CD4-positive, alpha-beta T cell treated with Interleukin-6 for 4 hours (primary cell): ENCODE data around the gene PMEPA1.
A peak's percentile ranks its signal among the peaks of the same experiment; 100 is the strongest.

Experiments used
- DNase-seq: peaks from one replicate; pipeline ENCODE4 v3.0.0-alpha.2; 2020; ENCODE audit warnings: mixed read lengths

PMEPA1 gene

GRCh38 chr20:57708694-57709673 is 831 bp downstream of the PMEPA1 start:
- DNase-seq = peak; percentile 57

DNA sequence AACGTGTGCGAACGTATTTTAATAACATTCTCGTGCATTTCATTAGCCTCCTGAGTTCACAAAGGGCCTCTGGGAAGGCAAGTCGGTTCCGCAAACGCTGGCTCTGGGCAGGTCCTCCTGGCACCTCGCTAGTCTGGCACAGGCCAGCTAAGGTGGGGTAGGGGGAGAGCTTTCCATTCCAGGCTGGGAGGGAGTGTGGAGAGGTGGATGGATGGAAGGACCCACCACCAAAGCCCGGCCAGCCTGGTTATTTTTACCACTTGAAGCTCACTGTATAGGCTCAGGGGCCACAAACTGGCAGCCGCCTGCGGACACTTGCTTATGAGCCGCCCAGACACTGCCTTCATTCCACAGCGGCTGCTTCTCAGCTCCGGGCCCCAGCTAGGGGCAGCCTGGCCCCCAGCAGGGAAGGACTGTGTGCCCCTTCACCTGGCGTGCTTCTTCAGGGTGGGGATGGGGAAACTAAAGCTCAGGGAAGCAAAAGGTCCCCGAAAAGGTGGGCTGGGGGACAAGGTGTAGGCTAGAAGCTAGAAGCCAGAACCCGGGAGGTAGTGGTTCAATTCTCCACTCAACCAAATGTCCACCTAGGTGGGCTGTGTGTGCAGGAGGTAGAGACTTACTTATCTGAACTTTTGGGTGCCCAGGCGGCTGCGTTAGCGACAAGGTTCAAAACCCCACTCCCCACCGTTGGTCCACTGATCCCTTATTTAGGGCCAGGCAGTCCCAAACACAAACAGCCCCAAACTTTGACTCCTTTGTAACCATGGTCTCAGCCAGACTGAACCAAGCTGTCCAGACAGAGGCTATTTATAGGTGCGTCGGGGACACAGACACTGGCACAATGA is 1.7 kb downstream of the PMEPA1 start:
- DNase-seq = no peak

DNA sequence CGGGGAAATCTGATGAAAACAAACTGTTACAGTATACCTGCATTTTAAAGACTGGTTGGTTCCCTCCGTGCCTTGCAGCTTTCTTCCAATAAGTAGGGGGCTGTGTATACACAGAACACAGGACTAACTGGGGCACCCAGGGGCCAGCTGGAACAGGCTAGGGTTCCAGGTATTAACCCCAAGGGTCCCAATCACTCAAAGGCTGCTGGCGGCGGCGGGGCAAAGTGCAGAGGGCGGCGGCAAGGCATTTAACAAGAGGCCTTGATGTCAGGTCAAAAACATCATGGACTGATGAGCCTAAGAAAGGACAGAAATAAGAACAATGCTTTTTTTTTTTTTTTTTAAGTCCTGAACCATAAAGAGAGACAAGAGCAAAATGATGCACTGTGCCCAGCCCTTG is 2.5 kb downstream of the PMEPA1 start:
- no peak for DNase-seq

DNA sequence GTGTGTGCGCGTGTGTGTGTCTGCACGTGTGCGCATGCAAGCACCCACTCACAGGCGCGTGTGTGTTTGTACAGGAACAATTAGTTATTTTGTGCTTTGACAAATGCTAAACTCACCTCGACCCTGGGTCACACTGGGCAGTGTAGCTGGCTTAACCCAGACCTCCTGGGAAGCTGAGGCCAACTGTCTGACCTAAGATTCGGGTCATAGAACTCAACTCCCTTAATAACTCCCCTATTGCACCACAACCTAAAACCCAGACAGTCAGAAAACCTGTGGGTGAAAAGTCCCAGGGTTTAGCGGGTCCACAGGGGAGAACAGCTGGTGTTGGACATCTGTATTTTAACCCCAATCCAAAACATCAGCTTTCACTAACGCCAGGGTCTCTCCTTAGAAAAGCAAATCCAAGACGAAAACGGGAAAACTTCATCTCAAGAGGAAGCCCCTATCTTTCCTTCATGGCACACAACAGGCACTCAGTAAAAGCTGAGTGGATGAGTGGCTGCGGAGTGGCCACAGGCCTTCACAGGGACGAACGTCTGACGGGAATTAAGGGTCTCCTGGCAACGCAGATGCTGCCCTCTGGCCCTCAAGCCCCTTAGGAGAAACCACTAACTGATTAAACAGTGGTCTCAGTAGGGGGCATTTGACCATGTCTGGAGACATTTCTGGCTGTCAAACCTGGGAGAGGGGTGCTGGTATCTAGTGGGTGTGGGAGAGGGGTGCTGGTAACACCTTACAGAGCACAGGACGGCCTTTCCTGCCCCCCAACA is 4.5 kb downstream of the PMEPA1 start:
- DNase-seq = no peak

GRCh38 chr20:57704245-57704644 is 5.6 kb downstream of the PMEPA1 start:
- DNase-seq = no peak

- no peak for DNase-seq
Observed at GRCh38 chr20:57703013-57703412, 6.8 kb downstream of the PMEPA1 start.

DNA sequence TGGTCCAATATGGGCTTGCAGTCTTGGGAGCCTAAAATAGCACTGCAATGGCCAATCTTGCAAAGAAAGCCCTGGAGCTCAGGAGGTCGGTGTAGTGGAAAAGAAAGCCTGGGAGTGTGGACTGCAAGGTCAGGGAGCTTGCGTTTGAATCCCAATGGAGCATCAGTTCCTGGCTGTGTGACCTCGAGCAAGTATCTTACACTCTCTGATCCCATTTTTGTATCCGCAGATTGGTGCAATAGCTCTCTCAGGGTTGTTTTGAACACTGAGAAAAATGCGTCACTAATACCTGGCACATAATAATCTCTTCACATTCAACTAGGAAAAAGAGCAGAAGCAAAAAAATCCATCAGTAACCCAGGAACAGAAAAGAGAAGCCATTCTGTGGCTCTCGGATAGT is 7.3 kb downstream of the PMEPA1 start:
- DNase-seq = no peak

GRCh38 chr20:57702091-57702490 is 7.7 kb downstream of the PMEPA1 start:
- DNase-seq = no peak

DNA sequence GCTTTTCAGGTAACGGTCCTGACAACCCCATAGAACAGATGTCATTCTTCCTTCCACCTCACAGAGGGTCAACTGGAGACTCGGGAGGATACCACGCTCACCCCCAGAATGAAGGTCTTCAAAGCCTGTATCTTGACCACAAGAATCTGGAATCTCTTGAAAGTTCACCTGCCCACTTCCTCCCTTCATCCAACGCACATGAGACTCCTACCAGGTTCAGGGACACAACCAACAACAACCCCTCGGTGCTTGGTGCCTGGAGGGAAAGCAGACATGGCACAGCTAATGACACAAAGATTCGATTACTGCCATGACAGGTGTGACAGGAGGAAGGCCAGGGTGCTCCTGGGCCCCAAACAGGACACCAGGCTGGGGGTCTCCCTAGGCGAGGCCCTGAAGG is 8.2 kb downstream of the PMEPA1 start:
- no peak for DNase-seq

DNA sequence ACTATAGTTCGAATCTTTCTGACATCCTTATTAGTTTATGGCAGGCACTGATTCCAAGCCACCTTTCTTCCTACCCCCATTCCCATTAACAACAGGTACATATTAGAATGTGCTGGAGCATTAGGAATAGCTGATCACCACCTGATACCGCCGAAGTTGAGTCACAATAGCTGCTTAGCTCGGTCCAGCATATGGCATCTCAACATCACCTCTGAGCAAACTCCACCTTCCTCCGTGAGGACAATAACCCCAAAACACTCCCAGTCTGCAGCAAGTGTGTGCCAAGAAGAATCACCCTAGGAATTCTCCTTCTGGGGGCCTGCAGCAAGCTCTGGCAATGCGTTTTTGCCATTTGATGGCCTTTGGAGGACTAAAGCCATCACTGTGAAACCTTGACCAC is 8.7 kb downstream of the PMEPA1 start:
- DNase-seq = no peak

DNA sequence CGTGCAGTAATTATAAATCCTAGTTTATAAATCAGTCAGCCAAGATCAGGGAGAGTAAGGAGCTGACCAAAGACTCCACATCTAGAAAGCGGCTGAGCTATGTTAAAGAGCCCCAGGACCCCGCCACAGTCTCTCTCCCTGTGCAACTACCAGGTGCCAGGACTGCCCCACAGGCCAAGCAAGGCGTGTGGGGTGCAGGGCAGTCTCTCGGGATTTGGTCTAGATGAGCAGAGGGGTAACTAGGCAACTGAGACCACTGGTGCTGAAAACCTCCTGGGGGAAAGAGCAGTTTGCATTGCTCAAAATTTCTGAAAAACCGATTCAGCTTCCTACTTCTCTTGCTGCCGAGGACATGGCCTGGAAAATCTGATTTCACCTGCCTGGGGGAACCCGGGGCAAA is 10.4 kb downstream of the PMEPA1 start:
- no peak for DNase-seq

DNA sequence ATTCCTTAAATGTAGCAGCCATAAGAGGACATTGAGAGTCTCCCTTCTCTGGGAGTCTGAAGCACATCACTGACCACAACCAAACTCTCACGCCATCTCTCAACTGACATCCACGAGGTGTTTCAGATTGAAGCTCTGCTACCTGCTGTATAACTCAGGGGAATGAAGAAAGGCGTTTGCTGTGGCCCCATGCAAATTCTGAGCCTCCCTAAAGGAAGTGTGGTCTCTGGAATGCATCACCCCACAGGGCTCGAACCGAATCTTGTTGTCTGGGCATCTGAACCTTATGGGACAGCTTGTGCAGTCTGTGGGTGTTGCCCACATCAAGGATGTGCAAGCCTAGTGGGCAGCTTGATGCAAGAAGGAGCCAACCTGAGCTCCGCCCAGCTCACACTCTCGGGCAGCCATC is 10.9 kb downstream of the PMEPA1 start:
- no peak for DNase-seq

- DNase-seq = peak; percentile 72
Observed at GRCh38 chr20:57698116-57698866, 11.5 kb downstream of the PMEPA1 start.

- DNase-seq = no peak
Observed at GRCh38 chr20:57697543-57697942, 12.3 kb downstream of the PMEPA1 start.

DNA sequence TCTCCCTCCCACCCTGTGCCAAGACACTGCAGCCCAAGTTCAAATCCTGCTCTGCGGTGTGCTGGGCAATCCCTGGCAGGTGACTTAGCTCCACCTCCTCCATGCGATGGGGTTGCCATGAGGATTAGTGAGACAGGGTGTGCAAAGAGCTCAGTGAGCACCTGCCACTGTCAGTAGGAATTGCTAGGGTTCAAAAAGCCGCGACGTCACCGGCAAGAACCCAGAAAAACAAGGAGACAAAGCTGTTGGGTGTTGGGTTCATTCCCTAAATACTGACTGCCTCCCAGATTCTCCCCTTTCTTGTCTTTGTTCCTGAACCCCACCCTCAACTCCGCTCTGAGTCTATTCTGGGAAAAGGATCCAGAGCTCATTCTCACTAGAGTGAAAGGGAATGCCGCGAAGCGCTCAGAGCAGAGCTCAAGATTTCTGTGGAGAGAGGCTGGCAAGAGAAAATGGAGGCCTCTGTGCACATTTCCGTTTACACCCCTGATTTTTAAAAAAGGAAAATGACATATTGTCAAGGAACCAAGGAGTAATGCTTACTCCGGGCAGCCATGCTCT is 13.3 kb downstream of the PMEPA1 start:
- DNase-seq = no peak

DNA sequence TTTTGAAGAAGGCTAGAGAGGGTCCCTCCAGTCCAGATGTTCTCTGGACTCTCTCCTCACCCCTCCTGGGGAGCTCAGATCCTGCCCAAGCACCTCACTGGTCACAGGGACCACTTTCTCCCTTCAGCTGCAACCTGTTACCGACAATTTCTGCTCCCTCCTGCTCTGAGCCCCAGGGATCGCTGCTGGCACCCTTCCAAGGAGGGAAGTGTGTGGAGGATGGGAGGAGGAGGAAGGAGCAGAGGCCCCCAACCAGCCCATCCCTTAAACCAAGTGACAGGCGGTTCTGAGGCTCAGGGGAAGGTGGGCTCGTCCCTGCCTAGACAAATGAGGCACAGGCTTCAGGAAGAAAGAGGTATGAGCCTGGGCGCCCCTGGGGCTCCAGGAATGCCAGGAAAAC is 13.9 kb downstream of the PMEPA1 start:
- DNase-seq = no peak

GRCh38 chr20:57695012-57695411 is 14.8 kb downstream of the PMEPA1 start:
- peak; percentile 49 for DNase-seq

GRCh38 chr20:57694481-57694880 is 15.3 kb downstream of the PMEPA1 start:
- DNase-seq = no peak

DNA sequence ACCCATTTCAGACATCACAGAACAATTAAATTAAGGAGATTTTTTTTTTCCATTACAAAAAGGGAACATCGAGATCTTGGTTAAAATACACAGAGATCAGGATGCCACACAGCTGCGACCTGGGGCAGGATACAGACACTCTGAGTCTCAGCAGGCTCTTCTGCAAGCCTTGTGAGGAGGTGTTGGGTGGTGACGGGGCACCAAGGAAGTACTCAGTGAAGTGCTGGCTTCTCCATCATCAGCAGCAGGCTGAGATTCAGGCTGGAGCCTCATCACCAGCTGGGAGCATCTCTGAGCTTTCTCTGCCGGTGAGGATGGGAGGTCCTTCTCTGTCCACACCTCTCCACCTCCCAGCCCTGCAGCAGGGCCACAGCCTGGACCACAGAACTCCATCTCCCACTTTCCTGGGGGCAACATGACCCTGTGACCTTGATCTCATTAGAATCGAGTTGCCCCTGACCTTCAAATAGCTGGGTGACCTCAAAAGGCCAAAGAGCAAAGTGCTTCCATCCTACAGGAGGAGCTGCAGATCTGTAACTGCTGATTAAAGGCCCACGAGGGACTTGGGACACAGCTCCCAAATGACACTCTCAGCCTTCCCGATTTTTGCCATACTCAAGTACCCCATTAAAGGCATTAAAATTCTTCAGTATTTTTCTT is 16.0 kb downstream of the PMEPA1 start:
- DNase-seq = no peak

GRCh38 chr20:57693002-57693582 is 16.7 kb downstream of the PMEPA1 start:
- peak; percentile 41 for DNase-seq

DNA sequence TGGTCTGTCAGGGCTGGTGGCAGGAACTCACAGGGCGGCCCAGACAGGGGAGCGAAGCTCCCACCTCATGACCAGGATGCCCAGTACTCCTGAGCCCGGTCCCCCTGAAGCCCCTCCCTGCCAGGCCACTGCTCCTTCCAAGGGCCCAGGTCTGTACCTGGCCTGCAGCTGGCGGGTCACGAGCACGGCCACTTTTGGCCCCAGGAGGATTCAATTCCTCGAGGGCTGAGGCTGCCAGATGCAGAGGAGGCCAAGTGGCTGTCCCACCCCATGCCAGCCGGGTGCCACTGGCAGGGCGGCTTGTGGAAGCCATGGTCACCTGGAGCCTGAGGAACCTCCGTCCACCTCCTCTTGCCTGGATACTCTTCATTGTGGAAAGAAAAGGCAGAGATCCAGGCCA is 17.4 kb downstream of the PMEPA1 start:
- no peak for DNase-seq
